ENCODE measurements around the gene ATOH8.
"Not testable (repeated sequence)": the region's sequence is repeated elsewhere in the genome, so short reads cannot be mapped to it uniquely, and the experiment has no call there.

Gene ATOH8, protein sequence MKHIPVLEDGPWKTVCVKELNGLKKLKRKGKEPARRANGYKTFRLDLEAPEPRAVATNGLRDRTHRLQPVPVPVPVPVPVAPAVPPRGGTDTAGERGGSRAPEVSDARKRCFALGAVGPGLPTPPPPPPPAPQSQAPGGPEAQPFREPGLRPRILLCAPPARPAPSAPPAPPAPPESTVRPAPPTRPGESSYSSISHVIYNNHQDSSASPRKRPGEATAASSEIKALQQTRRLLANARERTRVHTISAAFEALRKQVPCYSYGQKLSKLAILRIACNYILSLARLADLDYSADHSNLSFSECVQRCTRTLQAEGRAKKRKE

DNA sequence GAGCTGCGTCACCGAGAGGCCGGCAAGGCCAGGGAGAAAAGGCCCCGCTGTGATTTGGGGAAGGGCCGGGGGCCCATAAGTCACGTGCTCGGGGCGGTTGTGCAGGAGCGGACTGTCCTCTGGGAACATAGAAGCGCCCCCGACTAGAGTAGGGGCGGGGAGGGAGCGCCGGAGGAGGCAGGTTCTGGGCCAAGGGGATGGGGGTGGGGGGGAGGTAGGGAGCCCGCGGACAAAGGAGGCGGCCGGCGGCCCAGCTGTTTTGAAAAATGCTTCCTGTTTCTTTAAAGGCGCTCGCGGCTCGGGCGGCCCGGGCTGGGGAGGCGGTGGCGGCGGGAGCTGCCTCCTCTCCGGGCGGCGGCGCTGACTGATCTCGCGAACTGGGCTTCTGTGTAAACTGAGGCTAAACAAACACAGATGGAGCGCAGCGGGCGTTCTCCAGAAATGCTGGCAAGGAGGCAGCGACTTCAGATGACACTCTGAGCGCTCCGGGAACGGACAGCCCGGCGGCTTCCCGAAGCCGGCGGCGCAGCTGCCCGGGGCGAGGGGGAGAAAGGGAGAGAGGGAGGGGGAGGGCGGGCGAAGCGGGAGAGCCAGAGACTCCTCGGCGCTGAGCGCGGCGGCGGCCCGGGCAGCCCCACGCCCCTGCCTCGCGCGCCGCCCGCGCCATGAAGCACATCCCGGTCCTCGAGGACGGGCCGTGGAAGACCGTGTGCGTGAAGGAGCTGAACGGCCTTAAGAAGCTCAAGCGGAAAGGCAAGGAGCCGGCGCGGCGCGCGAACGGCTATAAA is at the start of gene ATOH8:
ATOH8 (plus strand) TSS at position 467 of the 788 bp plus-strand sequence; CDS start at position 666, 199 bp downstream.
- no peak for DNase-seq

DNA sequence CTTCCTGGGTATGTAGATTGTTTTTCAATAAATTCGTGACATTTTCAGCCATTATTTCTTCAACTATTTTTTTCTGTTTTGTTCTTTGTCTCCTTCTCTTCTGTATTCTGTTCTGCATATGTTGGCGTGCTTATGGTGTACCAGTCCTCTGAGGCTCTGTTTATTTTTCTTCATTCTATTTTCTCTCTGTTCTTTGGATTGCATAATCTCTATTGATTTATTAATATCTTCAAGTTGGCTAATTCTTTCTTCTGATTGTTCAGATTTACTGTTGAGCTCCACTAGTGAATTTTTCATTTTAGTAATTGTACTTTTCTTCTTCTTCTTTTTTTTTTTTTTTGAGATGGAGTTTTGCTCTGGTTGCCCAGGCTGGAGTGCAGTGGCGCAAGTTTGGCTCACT is 49.8 kb upstream of the ATOH8 start:
- no peak for DNase-seq

DNA sequence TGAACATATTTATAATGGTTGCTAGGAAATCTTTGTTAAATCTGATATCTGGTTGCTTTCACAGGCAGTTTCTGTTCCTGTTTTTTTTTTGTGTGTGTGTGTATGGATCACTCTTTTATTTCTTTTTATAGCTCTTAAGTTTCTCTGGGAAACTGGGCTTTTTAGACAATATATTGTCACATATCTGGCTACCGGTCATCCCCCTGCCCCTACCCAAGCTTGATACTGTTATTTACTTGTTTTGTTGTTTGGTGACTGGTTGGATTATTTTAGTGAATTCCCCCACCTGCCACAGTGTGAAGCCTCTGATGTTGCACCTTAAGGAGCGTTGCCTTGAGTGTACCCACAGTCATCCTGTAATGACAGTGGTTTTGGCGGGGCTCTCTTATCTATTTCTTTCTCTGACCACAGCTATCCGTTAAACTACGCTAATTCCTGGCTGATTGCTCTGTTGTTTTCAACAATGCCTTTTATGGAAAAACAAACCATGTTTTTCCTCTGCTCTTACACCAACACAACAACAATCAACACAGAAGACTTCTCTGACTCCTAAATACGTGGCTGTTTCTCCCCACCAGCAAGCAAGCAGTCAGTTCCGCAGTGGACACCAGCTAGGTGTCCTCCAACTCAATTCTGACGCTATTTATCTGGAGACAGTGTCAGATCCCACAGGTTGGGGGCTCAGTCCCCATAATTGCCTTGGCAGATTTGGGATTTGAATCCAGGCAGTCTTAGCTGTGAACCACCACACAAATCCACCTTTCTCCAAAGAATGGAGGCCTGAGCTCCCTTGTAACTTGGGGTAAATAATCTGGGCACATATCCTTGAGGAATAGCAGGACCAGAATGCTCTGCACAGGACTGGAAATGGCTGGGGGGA is 48.8 kb upstream of the ATOH8 start:
- DNase-seq = no peak

DNA sequence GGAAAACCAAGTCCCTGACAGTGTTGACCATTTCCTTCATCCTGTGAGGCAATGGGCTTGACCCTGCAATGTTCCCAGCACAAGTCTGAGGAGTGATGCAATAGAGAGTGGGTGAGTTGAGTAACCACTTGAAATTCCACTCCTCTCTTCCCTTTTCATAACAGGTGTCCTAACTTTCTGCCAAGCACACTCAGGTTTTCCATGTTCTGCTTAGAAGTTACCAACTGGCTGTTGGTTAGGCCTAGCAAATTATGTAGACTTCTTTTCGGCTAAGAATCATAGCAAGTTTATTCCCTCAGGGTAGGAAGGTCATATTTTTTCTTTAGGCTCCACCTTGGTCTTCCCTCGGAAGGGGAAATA is 48.1 kb upstream of the ATOH8 start:
- DNase-seq = no peak

DNA sequence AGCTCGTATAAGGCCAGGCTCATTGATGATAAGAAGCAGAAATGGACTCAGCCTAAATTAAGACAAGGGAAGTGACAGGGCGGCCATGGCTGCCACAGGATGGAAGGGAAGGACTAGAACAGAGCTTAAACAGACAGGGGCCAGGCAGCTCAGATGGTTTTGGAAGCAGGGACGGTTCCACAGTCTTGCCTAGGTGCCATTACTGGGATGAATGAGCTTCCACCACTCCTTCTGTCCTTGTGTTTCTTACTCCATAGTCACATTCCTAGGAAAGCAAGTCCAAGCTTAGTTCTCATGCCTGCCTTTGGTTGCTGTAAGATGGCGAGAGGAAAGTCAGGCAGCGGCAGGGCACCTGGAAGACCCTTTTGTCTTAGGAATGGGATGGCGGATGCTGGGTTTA is 47.7 kb upstream of the ATOH8 start:
- DNase-seq = no peak

DNA sequence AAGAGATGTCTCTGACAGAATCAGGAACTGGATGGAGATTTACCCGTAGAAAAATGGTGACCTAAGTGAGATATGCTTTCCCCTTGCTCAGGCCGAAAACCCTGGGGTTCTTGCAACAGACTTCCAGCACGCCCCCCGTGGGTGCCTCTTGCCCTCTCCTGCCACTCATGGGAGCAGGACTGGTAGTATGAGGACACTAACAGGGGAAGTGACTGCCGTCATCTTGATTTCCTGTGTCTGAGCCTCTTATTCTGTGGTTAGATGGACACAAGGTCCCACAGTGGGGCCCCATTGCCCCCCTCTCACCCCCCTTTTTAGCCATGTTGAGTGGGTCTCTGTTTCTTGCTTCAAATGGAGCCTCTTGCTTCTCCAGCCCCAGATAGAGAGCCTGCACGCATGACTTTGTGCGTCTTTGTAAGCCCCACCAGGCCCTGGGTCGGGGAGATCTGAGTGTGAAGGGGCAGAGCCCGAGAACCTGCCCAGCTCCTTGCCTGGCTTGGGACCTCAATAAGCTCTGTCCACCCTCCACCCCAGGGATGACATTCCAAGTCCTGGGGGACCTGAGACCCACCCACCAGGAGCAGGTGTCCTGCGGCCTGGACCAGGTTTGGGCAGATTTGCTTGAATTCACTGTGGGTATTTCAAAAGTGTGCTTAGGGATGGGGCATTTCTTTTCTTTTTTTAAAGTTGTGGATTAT is 47.0 kb upstream of the ATOH8 start:
- DNase-seq = no peak

DNA sequence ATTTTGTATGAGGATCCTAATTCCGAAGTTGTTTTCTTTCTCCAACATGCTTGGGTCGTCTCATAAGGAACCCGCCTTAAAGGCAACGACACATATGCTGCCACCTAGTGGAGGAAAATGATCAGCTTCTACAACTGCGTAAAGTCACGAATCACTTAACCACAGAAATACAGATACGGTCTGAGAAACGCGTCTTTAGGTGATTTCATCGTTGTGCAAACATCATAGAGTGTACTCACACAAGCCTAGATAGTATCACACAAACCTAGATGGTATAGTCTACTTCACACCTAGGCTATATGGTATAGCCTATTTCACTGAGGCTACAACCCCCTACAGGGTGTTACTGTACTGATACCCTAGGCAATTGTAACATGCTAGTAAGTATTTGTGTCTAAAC is 46.5 kb upstream of the ATOH8 start:
- peak; percentile 20 to 58 for DNase-seq

DNA sequence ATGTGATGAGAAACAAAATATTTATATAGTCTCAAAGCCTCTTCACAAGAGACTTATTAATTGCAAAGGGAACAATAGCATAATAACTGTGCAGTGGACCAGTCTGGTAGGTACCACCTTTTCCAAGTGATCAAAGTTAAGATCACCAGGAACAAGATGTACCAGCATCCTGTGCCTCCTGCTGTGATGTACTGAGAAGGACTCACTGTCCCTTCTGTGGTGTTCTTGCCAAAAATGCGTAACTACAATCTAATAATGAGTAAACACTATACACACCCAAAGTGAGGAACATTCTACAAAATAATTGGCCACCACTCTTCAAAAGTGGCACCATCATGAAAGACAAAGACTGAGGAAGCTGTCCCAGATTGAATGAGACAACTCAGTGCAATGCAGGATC is 45.1 kb upstream of the ATOH8 start:
- DNase-seq = no peak

DNA sequence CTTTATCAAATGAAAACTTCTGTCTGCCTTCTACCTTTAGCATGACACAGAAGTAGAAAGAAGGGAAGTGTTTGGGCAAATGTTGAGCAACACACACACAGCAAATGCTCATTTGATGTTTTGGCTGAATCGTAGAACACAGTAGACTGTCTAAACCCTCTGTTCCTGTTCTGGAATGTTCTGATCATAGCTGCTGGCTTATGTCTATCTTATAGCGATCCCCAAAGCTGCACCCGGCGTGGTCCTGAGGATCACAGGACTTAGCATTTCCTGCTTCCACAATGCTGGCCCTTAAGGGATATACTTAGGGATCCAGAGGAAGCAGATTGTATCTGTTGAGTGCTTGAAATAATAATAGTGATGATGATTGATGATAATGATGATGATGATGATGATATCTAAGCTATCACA is 44.4 kb upstream of the ATOH8 start:
- no peak for DNase-seq

DNA sequence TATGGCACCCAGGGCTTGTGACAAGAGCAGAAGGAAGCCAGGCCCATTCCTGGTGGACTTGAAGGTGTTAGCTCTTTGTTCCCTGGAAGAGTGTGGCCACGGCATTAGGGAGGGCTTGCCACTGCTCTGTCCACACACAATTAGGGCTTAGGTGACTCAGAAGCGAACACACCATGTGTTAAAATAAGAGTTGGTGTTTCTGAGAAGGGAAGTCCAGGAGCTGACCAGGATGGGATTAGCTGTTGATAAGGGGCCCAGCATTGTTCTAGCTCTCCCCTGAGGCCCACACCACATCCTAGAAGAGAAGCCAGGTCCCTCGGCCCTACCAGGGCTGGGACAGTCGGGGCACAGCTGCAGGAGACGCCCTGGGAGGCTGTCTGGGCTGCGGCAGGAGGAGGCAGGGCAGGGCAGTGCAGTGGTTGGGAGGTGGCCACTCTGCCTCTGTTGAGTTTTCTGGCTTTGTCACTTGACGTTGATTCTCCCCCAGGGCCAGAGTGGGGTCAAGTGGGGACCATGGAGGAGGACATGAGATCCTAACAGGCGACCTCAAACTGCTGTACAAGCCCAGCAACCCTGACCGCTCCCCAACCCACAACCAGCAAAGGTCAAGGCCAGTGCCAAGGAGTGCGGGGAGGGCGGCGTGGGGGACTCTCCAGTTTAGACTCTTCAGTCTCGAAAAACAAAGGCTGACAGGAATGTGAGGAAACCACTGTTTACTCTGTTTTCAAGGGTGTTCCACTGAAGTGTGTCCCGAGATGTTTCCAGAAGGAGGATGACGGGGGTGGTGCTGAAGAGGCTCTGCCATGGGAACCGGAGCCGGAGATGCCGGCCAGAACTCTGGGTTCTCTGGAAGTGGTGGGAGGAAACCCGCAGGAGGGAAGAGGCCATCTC is 42.9 kb upstream of the ATOH8 start:
- DNase-seq = peak; percentile 11 to 46

DNA sequence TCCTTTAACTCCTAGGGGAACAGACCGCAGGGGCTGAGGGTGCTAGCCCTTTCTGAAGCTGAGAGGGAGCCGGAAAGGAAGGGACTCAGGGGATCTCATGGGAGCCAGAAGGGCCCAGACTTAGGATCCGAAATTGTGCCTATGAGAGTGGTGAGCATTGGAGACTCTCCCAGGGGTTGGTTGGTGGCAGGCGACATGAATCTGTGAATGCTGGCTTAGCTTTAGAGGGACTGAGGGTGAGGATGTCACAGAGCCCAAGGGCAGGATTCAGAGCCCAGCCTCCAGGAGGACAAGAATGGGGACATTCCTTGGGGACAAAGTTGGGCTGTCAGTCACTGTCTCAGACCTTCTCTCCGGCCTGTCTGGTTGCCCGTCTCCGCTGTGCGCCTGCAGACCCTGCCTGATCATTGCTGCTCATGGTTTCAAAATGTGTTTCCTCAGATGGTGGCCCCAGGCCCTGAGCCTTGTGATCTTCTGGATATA is 42.2 kb upstream of the ATOH8 start:
- DNase-seq = no peak

DNA sequence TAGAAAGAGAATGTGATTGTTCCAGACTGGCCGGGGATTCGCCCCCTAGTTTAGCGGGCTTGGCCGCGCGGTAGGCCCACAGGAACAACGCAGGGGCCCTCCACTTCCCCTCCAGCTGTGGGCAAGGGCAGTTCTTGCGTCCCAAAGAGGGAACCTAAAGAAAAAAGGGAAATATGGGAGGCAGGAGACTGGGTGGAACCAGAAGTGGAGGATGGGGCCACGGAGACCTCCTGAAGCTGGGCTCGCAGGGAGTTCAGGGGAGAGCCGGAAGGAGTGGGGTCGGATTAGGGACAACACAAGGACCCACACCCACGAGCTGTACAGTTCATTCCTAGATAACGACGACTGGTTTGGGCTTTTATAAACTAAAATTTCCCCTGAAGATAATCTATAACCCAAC is 41.5 kb upstream of the ATOH8 start:
- DNase-seq = no peak

DNA sequence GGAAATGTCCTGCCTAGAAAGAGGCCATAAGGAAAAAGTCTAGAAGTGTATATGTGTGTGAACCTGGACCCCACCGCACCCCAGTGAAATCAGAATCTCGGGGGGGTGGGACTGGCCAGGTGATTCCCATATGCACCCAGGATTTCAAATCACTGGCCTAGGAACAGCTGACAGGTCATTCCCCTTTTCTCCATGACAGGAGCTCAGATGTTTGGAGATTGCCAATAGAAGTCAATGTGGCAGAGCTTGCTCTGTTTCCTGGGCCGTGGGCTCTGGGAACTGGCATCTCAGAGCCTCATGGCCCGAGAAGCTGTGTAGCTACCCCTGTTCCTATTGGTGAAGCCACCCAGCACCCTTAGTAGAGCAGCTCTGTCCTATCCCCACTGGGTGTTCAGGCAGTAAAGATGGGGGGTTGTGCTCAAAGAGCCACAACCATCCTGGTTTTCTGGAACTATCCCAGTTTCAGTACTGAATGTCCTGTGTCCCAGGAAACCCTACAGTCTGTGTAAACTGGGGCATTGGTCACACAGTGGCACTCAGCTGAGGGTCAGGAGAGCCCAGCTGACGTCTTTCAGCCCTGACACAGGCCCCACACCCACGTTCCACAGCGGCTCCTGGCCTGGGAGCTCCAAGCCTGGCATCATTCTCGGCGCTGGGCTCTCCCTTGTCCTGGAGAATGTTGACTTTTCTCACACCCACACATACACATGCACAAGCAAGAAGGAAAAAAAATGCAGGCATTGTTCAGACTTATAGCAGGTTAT is 40.8 kb upstream of the ATOH8 start:
- DNase-seq = no peak

DNA sequence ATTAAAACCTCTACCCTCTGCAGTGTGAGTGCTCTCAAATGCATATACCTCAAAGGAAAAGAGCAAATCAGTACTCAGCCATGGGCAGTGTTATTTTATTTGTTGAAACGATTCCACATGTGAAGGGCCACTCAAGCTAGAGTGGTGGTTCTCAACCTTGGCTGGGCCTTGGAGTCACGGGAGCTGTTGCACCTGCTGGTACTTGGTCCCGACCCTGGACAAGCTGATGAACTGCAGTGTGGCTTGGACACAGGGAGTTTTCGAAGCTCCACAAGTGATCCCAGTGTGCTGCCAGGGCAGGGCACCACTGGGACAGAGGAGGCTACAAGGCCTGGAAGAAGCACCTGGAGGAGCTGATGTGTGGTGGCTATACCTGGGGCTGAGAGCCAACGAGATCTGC is 40.0 kb upstream of the ATOH8 start:
- DNase-seq = peak; percentile 70 to 73

DNA sequence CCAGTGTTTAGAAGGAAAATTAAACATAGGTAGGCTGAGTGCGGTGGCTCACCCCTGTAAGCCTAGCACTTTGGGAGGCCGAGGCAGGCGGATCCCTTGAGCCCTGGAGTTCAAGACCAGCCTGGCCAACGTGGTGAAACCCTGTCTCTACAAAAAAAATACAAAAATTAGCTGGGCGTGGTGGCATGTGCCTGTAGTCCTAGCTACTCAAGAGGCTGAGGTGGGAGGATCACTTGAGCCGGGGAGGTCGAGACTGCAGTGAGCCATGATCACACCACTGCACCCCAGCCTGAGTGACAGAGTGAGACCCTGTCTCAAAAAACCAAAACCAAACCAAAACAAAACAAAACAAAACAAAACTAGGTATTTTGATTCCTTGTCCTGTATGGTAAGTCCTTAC is 39.4 kb upstream of the ATOH8 start:
- not testable (repeated sequence) for DNase-seq

DNA sequence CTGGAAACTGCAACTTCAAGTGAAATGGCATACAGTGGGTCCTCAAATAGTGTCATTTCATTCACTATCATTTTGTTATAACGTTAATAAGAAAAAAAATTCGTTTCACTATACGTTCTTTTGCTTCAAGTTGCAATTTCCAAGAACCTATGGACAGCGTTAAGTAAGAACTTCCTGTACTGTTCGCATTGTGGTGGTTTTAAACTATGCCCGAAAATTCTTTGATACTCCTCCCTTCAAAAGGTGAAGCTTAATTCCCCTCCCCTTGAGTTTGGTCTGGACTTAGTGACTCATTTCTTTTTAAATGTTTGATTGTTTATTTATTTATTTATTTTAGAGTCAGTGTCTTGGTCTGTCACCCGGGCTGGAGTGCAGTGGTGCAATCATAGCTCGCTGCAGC is 39.0 kb upstream of the ATOH8 start:
- no peak for DNase-seq

DNA sequence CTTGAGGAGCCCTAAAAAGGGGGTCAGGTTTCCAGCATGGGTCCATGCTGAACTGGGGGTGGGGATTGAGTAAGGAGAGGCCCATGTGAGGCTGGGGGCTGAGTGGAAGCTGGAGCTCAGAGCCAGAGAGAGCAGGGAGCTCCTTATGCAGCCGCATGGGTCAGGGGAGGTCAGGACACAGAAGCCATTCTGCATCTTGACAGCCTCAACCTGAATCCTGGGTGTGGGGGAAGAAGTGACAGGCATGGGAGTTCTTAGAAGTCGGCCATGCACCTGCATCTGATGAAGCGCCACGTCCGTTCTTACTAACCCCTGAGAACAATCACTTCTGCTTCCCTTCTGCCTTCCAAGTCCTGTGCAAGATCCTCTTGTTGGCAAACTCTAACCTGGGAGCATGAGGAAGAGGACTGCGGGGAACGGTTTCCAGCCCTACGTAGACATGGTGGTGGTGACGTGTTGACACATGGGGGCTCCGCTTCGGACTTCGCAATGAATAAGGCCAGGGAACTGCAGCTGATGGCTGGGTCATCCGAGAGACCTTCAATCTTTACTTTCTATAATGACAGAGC is 37.4 kb upstream of the ATOH8 start:
- no peak for DNase-seq

DNA sequence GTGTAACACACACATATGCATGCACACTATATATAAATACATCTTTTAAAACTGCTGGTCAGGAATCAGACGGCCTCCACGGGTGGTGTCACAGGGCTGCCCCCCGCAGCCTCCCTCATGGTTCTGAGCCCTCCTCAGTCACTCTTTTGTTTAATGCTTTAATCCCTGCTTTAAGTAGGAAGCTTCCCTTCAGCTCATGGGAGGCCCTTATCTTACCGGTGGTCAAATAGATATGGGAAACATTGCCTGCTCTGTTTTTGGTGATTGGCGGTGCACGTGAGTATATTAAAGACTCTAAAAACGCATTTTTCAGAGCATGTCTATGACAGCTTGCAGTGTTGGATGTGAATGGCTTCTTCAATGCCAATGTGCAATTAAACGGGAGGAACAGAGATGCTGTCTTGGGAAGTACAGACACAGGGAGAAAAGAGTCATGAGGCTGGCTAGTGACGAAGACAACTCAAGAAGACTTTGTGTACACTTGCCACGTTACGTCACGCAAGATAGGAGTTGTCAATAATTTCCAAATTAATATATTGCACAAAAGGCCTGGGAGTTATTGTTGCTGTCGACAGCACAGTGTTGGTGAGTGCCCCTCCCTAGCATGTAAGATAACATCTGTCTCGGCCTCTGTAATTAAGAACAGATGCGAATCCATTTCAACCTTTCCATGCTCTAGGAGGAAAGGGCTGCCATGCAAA is 36.3 kb upstream of the ATOH8 start:
- DNase-seq = no peak

DNA sequence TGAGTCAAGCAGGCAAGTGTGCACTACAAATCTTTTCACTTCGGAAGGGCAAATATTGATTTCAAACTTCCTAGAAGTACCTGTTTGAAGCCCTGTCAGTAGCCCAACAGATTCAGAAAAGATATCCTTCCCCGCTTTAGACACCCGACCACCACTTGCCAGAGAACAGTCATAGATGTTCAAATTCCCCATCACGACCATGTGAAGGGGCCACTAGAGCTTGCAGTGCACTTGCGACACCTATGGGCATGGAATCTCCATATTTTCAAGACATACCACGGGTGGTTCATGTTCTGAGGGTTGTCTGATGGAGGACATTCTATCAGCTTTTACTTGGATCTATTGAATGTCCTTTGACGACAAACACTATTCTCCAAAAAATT is 35.8 kb upstream of the ATOH8 start:
- DNase-seq = no peak

Measured in NCI-H187 (cell line).